ENCODE data around the gene ZC3H7B.

DNA sequence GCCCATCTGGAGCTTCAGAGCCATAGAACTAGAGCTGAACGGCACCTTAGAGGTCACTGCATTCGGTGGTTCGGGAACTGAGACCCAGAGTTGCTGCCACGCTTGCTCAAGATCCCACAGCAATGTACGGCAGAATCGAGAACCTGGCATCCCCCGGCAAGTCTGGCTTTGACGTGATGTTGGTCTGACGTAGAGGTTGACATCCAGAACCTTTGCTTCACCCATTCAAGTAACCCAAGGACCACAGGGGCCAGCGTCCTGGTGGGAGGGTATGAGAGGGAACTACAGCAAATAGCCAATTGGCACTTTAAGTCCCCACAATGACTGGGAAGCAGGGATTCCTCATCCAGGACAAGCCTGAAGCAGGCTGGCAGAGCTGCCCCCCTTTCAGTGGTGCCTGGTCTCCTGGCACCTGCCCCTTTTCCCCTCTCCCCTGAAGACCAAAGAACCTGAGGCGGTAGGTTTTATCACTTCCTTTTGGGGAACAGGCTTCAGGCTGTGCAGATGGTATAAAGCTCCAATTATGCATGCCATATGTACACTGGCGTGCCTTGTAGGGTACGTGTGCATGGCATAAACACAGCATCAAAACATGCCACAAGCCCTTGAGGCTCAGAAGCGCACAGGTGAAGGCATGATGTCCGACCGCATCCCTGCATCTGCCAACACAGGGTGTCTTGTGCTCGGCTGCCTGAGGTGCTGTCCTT lies 65.2 kb downstream of the ZC3H7B start:
- TF ChIP-seq CTCF (optimal IDR thresholded peaks at IDR 0.05 in 1 of 3, IDR thresholded peaks at IDR 0.05 in 1 of 3, conservative IDR thresholded peaks at IDR 0.05 in 1 of 3; ENCODE audit: extremely low read depth in 1 of 3, insufficient read depth in 2 of 3, low read length in 3 of 3) (no peak), EZH2 (IDR thresholded peaks at IDR 0.05; ENCODE audit: low read length) (no peak)

All from keratinocyte (primary cell).